ENCODE data around the gene MLLT3. TPM values are rescaled to one million over a fixed set of nuclear protein-coding genes. Genes with fewer than 3 reads are reported as not detected.

Gene MLLT3
- total RNA-seq, 1 donor from 2014 or later, result 39.1 TPM

- Mint-ChIP-seq H3K36me3 (no peaks in the 10 kb centered on the region), H3K4me1 (peaks cover 3% of the 10 kb centered on the region), H3K27ac (no peak overlapping the region), H3K9me3 (peaks cover 5% of the 10 kb centered on the region), H3K4me3 (no peak overlapping the region), H3K27me3 (ENCODE audit: insufficient read depth, low read depth) (no peaks in the 10 kb centered on the region)
- H3K36me3 ChIP-seq, result no peaks in the 10 kb centered on the region
- no peaks in the 10 kb centered on the region for H4K20me1 ChIP-seq (ENCODE audit: low read depth)
- TF ChIP-seq CTCF (IDR thresholded peaks at IDR 0.05) (no peak), EZH2 (IDR thresholded peaks at IDR 0.05) (no peak), EZH2phosphoT487 (IDR thresholded peaks at IDR 0.05) (no peak)
- no peaks in the 10 kb centered on the region for H3K9me3 ChIP-seq (ENCODE audit: low read depth)
- H3K79me2 ChIP-seq (ENCODE audit: low read depth), result no peaks in the 10 kb centered on the region
- H2AFZ ChIP-seq (replicated peaks), result no peak overlapping the region
- no peak overlapping the region for H3K9ac ChIP-seq
- no peak for DNase-seq (ENCODE audit: low spot score)
- H3F3A ChIP-seq (ENCODE audit: low read depth), result no peaks in the 10 kb centered on the region
- no peak overlapping the region for H3K27ac ChIP-seq
- H3K27me3 ChIP-seq, result no peaks in the 10 kb centered on the region
- no peak overlapping the region for H3K4me2 ChIP-seq
- H3K4me1 ChIP-seq, result no peaks in the 10 kb centered on the region
- H3K4me3 ChIP-seq, result no peak overlapping the region
Observed at GRCh38 chr9:20512636-20513035, 109.7 kb downstream of the MLLT3 start.

GRCh38 chr9:20512106-20512505 is 110.2 kb downstream of the MLLT3 start:
- no peak for TF ChIP-seq EZH2 (IDR thresholded peaks at IDR 0.05)
- TF ChIP-seq EZH2phosphoT487 (IDR thresholded peaks at IDR 0.05), result no peak
- TF ChIP-seq CTCF (IDR thresholded peaks at IDR 0.05), result no peak
- no peak overlapping the region for H3K4me2 ChIP-seq

GRCh38 chr9:20511686-20512085 is 110.6 kb downstream of the MLLT3 start:
- Histone ChIP-seq H3K79me2 (ENCODE audit: low read depth) (no peaks in the 10 kb centered on the region), H4K20me1 (ENCODE audit: low read depth) (no peaks in the 10 kb centered on the region), H3K36me3 (no peaks in the 10 kb centered on the region), H3F3A (ENCODE audit: low read depth) (no peaks in the 10 kb centered on the region), H3K9ac (no peak overlapping the region), H3K9me3 (ENCODE audit: low read depth) (no peaks in the 10 kb centered on the region), H3K27me3 (no peaks in the 10 kb centered on the region), H2AFZ (replicated peaks) (no peak overlapping the region), H3K27ac (no peak overlapping the region), H3K4me3 (no peak overlapping the region), H3K4me1 (no peaks in the 10 kb centered on the region), H3K4me2 (no peak overlapping the region)
- Mint-ChIP-seq H3K27ac (no peak overlapping the region), H3K4me3 (no peak overlapping the region), H3K36me3 (no peaks in the 10 kb centered on the region), H3K9me3 (peaks cover 5% of the 10 kb centered on the region), H3K4me1 (peaks cover 3% of the 10 kb centered on the region), H3K27me3 (ENCODE audit: insufficient read depth, low read depth) (no peaks in the 10 kb centered on the region)
- TF ChIP-seq EZH2phosphoT487 (IDR thresholded peaks at IDR 0.05) (no peak), EZH2 (IDR thresholded peaks at IDR 0.05) (no peak), CTCF (IDR thresholded peaks at IDR 0.05) (no peak)
- DNase-seq (ENCODE audit: low spot score), result no peak

More at GRCh38 chr9:20512106-20512505, 110.2 kb downstream of the MLLT3 start:
- no peak overlapping the region for H3K4me3 Mint-ChIP-seq
- H3K36me3 Mint-ChIP-seq, result no peaks in the 10 kb centered on the region
- Histone ChIP-seq H3K27me3 (no peaks in the 10 kb centered on the region), H3F3A (ENCODE audit: low read depth) (no peaks in the 10 kb centered on the region), H4K20me1 (ENCODE audit: low read depth) (no peaks in the 10 kb centered on the region), H3K9ac (no peak overlapping the region), H3K79me2 (ENCODE audit: low read depth) (no peaks in the 10 kb centered on the region), H3K27ac (no peak overlapping the region), H3K9me3 (ENCODE audit: low read depth) (no peaks in the 10 kb centered on the region), H3K36me3 (no peaks in the 10 kb centered on the region), H2AFZ (replicated peaks) (no peak overlapping the region), H3K4me3 (no peak overlapping the region), H3K4me1 (no peaks in the 10 kb centered on the region)
- peaks cover 3% of the 10 kb centered on the region for H3K4me1 Mint-ChIP-seq
- no peak for DNase-seq (ENCODE audit: low spot score)
- peaks cover 5% of the 10 kb centered on the region for H3K9me3 Mint-ChIP-seq
- H3K27me3 Mint-ChIP-seq (ENCODE audit: insufficient read depth, low read depth), result no peaks in the 10 kb centered on the region
- H3K27ac Mint-ChIP-seq, result no peak overlapping the region
